NCI-H526 (cell line): ENCODE measurements around the gene PMM2.
"Not testable (repeated sequence)": the region's sequence is repeated elsewhere in the genome, so short reads cannot be mapped to it uniquely, and the experiment has no call there.

Experiments used
- DNase-seq, 2 experiments: peaks; one replicate each; lab custom pipeline; 2025; lab: John Stamatoyannopoulos, UW

PMM2 gene

DNA sequence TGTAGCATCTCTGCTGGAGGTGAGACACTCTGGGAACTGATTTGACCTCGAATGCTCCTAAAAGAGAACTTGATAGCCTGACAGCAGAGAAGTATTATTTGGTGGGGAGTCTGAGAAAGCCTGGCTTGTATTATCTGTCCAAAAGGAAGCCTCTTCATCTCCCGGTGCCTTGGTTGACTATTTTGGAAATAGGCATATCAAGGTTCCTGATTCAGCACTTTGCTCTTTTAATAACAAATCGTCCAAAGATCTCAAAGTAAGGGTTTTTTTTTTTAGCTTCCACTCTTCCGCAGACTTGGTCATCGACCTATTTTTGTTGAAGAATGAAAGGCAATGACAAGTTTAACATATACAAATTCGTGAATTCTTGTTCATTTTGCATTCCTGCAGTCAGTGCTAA lies 15.0 kb upstream of the PMM2 start:
- no peak for DNase-seq

DNA sequence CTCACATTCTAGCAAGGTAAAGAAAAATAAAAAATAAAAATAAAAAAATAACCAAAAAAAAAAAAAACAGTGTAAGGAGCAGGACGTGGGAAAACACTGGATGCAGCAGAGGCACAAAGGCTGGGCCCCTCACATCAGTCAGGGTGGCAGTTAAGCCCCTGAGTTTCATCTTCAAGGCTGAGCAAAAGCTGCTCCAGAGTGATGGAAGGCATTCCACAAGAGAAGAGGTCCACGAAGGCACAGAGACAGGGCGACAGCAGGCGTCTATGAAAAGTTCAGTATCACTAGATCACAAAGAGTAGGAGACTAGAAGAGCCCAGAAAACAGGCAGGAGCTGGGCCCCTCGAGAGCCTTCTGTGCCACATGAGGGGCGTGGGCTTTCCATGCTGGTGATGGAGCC lies 12.2 kb upstream of the PMM2 start:
- DNase-seq, result no peak

GRCh38 chr16:8786316-8786715 lies 11.3 kb upstream of the PMM2 start:
- DNase-seq, result not testable (repeated sequence)

DNA sequence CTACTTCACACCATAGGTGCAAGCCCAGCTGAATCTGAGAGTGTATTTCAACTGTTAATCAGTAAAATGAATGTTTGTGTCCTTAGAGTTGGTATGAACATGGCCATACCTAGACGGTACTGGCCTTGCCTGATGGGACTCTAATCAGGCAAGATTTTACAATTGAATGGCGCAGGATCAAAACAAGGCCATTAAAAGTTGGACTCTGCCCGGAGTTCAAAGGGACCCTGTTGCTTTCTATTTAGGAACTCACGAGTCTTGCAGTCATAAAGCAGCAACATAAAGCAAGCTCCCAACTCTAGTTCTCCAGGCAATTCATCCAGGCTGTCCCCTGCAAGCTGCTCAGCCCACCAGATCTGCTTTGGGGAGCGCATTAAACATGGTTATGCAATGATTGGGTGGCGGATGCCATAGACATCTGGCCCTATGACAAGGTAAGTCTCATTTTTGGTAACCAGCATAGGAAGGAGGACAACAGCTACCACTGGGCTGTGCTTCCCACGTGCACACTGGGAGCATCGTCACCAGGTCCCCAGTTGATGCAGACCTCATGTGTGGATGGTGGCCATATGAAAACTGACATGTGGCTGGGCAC lies 9.0 kb upstream of the PMM2 start:
- no peak for DNase-seq

DNA sequence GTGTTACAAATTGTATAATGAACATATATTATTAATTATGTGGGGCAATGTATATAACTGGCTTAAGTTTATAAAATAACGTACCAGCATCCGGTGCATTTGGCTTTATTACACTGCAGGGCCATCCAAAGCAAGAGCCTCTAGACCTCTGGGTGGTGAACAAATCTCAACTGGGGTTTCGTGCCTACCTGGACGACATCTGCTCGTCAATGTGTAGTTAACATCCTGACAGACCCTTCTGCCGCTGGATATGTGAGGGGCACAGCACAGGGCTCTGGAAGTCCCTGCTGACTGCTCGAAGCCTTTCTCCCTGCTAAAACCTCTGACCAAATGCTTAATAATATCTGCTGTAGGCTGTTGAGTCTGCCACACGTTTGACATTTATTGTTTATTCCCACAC lies 2.5 kb upstream of the PMM2 start:
- DNase-seq, result no peak

- DNase-seq, result no peak
Measured at GRCh38 chr16:8795818-8796217, 1.8 kb upstream of the PMM2 start.

DNA sequence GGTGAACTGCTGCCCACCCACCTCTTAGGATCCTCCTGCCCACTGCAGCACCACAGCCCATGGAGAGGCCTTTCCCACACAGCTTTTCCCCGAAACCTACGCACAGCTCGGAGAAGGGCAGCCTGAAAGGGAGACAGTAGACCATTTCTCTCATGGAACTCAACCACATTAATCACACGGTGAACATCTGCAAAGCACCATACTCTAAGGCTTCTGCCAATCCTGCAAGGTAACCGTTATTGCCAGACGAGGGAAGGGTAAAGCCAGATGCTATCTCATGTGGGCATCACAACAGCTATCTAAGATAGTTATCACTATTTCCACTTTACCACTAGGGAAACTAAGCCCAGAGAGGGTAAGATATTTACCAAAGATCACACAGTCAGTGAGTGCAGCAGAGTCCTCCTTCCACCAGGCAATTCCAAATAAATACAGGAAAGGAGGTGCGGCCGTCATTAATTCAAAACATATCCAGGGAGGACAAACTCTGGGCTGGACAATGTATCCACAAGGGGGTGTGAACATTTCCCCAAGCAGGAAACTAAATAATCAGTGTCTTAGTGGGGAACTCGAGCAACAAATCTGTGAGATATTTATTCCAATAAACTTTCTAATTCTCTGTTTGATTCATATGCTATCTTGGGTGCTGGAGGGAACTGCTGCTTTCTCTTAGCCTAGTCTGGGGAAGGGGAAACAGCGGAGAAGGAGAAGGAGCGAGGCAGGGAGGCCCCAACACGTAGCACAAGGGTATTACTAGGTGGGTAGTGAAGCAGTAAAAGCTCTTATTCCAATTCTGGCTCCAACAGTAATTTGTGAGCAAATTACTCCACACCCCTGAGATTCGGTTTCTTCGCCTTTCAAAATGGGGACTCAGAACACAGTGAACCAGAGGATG lies 923 bp upstream of the PMM2 start:
- no peak for DNase-seq

GRCh38 chr16:8798174-8798527 lies 512 bp downstream of the PMM2 start:
- DNase-seq, result no peak

GRCh38 chr16:8798535-8799157 lies 1.0 kb downstream of the PMM2 start:
- no peak for DNase-seq

DNA sequence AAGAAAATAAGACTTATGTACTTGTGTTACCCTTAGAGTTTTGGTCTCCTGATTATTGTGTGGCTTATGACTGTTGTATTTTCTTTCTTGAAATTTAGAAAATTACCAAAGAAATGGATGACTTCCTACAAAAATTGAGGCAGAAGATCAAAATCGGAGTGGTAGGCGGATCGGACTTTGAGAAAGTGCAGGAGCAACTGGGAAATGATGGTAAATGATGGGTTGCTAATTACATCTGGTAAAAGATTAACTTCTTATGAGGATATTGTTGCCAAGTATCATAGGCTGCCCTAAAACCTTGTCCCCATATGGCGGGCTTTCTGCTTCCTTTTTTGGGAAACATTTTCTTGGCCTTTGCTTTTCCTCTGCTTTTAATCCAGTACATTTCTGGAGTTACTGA lies 4.1 kb downstream of the PMM2 start:
- DNase-seq, result no peak

GRCh38 chr16:8803733-8804132 lies 6.1 kb downstream of the PMM2 start:
- not testable (repeated sequence) for DNase-seq

DNA sequence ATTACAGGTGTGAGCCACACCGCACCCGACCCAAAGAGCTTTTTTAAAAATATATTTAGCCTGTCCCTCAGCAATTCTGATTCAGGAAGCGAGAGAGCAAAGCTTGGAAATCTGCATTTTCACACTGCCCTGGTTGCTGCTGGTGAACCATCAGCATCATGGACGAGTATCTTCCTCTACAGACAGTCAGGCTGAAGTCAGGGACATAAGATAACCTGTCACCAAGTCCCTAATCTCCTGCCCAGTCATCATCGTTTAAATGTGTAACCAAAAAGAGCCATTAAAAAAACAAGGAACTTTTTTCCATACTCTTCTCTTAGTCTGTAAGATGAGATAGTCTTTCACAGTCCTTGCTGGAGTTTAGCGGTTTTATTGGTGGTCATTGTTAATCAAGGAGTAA lies 6.7 kb downstream of the PMM2 start:
- no peak for DNase-seq

DNA sequence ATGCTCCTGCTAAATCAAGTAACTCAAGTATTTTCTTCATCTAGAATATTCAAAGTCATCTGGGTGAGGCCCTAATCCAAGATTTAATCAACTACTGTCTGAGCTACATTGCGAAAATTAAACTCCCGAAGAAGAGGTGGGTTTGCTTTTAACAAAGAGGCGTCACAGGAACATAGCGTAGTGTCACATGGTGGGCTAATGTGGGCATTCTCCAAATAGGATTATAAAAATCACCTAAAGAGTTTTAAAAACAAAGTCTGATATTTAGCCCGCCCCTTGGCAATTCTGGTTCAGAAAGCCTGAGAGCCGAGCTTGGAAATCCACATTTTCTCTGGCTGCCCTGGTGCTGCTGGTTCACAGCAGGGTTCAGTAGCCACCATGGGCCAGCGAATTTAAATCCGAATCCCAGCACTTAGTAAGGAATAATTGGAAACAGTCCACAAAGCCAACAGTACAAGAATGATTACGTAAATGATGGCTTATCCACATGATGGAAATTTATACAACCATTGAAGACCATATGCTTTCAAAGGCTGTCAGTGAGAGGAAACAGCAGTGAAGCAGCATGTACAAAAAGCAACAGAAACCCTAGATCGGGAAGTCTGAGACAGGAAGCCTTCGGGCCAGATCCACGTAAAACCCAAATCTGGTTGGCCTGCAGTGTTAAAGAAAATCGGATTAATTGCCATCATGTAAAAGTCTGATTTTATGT lies 8.8 kb downstream of the PMM2 start:
- no peak for DNase-seq

DNA sequence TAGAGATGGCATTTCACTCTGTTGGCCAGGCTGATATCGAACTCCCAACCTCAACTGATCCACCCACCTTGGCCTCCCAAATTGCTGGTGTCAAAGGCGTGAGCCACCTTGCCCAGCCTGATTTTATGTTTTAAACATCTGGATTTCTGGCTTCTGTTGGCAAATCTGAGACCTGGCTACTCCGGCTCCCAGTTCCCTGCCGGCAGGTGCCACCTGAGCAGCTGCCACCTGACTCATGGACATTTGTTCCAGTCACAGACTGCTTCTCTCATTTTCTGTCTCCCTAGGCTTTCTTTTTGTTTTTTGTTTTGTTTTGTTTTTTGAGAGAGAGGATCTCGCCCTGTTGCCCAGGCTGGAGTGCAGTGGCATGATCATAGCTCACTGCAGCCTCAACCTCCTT lies 9.6 kb downstream of the PMM2 start:
- no peak for DNase-seq

DNA sequence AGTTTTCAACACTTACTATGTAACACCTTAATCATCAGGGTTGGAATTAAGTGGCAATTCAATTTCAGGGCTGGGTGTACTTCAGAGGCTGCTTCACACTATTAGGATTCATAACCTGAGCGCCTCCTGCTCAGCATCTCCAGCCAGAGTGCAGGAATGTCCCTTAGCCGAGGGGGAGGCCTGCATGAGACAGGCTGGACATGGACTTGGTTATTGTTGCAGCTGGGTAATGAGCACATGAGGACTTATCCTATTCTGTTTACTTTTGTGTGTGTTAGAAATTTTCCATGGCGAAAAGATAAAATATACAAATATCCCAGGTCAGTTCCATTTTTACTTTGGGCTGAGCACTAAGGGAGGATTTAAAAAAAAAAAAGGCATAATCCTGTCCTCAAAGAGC lies 10.4 kb downstream of the PMM2 start:
- DNase-seq, result no peak

GRCh38 chr16:8808613-8809353 lies 11.1 kb downstream of the PMM2 start:
- no peak for DNase-seq

DNA sequence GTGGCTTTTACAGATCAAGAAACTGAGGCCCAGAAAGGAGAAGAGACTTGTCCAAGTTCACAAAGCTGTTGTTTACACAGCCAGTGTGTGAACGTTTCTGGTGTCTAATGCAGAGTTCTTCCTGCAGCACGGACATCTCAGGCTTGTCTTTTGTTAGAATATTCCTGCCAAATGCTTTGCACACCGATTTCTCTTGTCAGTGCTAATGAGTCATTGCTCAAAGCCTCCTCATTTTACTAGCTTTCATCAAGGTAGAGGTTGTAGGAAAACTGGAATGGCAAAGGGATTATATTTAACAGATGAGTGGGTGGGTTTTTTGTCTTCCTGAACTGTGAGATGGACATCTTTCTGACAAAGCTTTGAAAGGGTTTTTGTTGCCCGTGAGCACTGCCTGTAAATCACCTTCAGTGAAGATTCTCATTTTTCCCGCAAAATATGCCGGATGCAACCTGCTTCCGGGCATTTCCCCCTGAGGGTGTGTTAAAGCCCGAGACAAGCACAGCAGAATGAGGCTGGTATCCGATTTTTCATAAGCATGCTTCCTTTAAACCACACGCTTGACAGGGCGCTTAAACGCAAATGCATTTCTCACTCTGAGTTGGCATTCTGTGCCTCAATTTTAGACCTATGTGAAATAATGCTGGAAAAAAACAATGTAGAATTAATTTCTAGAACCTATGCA lies 14.7 kb downstream of the PMM2 start:
- no peak for DNase-seq

GRCh38 chr16:8814095-8814806 lies 16.6 kb downstream of the PMM2 start:
- DNase-seq, result no peak

DNA sequence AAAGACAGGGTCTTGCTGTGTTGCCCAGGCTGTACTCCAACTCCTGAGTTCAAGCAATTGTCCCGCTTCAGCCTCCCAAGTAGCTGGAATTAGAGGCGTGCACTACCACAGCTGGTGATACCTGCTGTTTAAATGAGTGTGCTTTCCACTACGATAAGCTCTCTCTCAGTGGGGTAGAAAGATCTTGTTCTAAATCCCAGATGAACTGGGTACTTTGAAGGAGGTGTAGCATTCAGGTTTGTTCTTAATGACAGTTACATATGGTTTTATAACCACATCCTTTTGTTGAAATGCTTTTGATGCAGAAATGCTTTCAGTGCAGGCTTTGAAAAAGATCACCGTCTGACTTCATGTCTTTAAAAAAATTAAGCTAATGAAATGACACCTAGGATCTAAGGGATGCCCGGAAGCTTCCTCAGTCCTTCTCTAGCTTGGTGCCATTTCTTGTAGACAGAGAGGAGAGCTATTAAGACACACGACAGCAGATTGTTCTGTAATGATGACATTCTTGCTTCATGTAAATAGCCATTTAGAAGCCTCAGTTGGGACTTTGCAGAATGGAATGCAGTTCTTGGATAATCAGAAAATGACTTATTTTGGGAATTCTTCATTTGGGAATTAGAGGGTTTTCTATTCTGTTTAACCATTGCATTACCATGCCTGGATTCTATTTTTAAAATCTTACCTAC lies 19.5 kb downstream of the PMM2 start:
- DNase-seq, result no peak
